CD4-positive, alpha-beta memory T cell (primary cell): ENCODE data around the gene HINT1. TPM values are rescaled to one million over a fixed set of nuclear protein-coding genes. Genes with fewer than 3 reads are reported as not detected.
"Not testable (repeated sequence)": the region's sequence is repeated elsewhere in the genome, so short reads cannot be mapped to it uniquely, and the experiment has no call there.

Source experiments
- CTCF ChIA-PET: fragments of 350-600 bp; sonication (Branson Sonifier 250); formaldehyde crosslinking; loops from one replicate; lab custom pipeline; 2021; ENCODE audit warnings: inconsistent platforms; ENCODE audit not compliant: partially characterized antibody; lab: Charles Lee
- POLR2A ChIA-PET: fragments of 350-600 bp; sonication (Branson Sonifier 250); formaldehyde crosslinking; loops from one replicate; lab custom pipeline; 2021; ENCODE audit not compliant: partially characterized antibody; lab: Charles Lee
- DNase-seq, 5 donors: peaks; one replicate each; pipeline versions ENCODE4 v3.0.0 to v3.0.0-alpha.2; 2020 to 2022; ENCODE audit warnings: mixed read lengths in 1 of 5
- H3K27ac ChIP-seq: one replicate; pipeline ENCODE4 v1.7.0; 2013; ENCODE audit warnings: low read depth, low read length
- H3K27me3 ChIP-seq: 2 replicates; pipeline ENCODE4 v1.7.0; 2013; ENCODE audit warnings: mild to moderate bottlenecking, low read length, moderate library complexity; ENCODE audit not compliant: insufficient read depth
- H3K36me3 ChIP-seq: 2 replicates; pipeline ENCODE4 v1.7.0; 2013; ENCODE audit warnings: mild to moderate bottlenecking, low read length, moderate library complexity; ENCODE audit not compliant: insufficient read depth
- H3K4me1 ChIP-seq: 2 replicates; pipeline ENCODE4 v1.7.0; 2013; ENCODE audit warnings: mild to moderate bottlenecking, low read length, moderate library complexity; ENCODE audit not compliant: insufficient read depth
- H3K4me3 ChIP-seq, 2 donors: one replicate each; pipeline ENCODE4 v1.7.0; 2013; ENCODE audit warnings: low read length in 2 of 2, mild to moderate bottlenecking in 1 of 2
- H3K9me3 ChIP-seq, 2 donors: one replicate each; pipeline ENCODE4 v1.7.0; 2013; ENCODE audit warnings: low read length in 2 of 2, control low read depth in 1 of 2; ENCODE audit not compliant: control insufficient read depth in 1 of 2
- H3K27ac Mint-ChIP-seq, 7 donors: one replicate each; pipeline ENCODE4 v1.8.0; 2020 to 2021; ENCODE audit warnings: mixed read lengths in 7 of 7, mild to moderate bottlenecking in 6 of 7, inconsistent platforms in 3 of 7, moderate library complexity in 3 of 7
- H3K27me3 Mint-ChIP-seq, 2 donors: one replicate each; pipeline ENCODE4 v1.8.0; 2020 to 2021; ENCODE audit warnings: mixed read lengths in 2 of 2
- H3K36me3 Mint-ChIP-seq, 2 donors: one replicate each; pipeline ENCODE4 v1.8.0; 2020 to 2021; ENCODE audit warnings: mixed read lengths in 2 of 2, inconsistent platforms in 1 of 2, mild to moderate bottlenecking in 1 of 2
- H3K4me1 Mint-ChIP-seq, 4 donors: one replicate each; pipeline ENCODE4 v1.8.0; 2020 to 2021; ENCODE audit warnings: mixed read lengths in 4 of 4, mild to moderate bottlenecking in 1 of 4
- H3K4me3 Mint-ChIP-seq, 8 donors: one replicate each; pipeline ENCODE4 v1.8.0; 2020 to 2021; ENCODE audit warnings: mixed read lengths in 8 of 8, mild to moderate bottlenecking in 7 of 8, moderate library complexity in 6 of 8, inconsistent platforms in 3 of 8
- H3K9me3 Mint-ChIP-seq, 8 donors: one replicate each; pipeline ENCODE4 v1.8.0; 2020 to 2021; ENCODE audit warnings: mixed read lengths in 8 of 8, mild to moderate bottlenecking in 5 of 8, inconsistent platforms in 3 of 8, moderate library complexity in 1 of 8
- intact Hi-C: fragments of 100-400 bp; cut with micrococcal nuclease; formaldehyde crosslinking; loops from one replicate; pipeline ENCODE4 v1.15.1; 2023
- polyA plus RNA-seq, 2 donors: library from polyadenylated mRNA; unstranded; fragments of 300-500 nt; fragmentation: Illumina TruSeq; gene quantifications; one replicate each; pipeline ENCODE4 v1.2.3, GENCODE V29; 2021
- total RNA-seq, 2 experiments: library from RNA; stranded (reverse); gene quantifications; one replicate each; pipeline ENCODE4 v1.2.3, GENCODE V29; 2021

Gene HINT1
- total and polyA plus RNA-seq, 4 experiments from 2014 or later = 278 to 559 (median 367) TPM

GRCh38 chr5:131129306-131129705, 35.8 kb downstream of the HINT1 start:
- Histone ChIP-seq H3K27ac (no peak overlapping the region), H3K9me3 (no peaks in the 10 kb centered on the region), H3K27me3 (no peaks in the 10 kb centered on the region), H3K36me3 (no peaks in the 10 kb centered on the region), H3K4me3 (no peak overlapping the region), H3K4me1 (no peaks in the 10 kb centered on the region)
- peaks cover 5 to 20% (median 15%) of the 10 kb centered on the region in 8 donors for H3K9me3 Mint-ChIP-seq
- no peaks in the 10 kb centered on the region for H3K4me1 Mint-ChIP-seq
- POLR2A ChIA-PET = no interaction called here
- intact Hi-C loops = no loop called here
- DNase-seq = no peak
- no peak overlapping the region for H3K4me3 Mint-ChIP-seq
- H3K36me3 Mint-ChIP-seq = peaks cover 0 to 3% of the 10 kb centered on the region in 2 donors
- CTCF ChIA-PET = no interaction called here
- peaks cover 2 to 3% of the 10 kb centered on the region in 2 donors for H3K27me3 Mint-ChIP-seq
- H3K27ac Mint-ChIP-seq = no peak overlapping the region

GRCh38 chr5:131127244-131127643, 37.8 kb downstream of the HINT1 start:
- CTCF ChIA-PET, H3K9me3 ChIP-seq, H3K4me1 Mint-ChIP-seq, H3K36me3 Mint-ChIP-seq, H3K27ac Mint-ChIP-seq, POLR2A ChIA-PET, H3K27me3 Mint-ChIP-seq, intact Hi-C loops, H3K4me3 ChIP-seq, H3K4me1 ChIP-seq, H3K27me3 ChIP-seq, H3K36me3 ChIP-seq, DNase-seq, H3K4me3 Mint-ChIP-seq, H3K27ac ChIP-seq: not testable (repeated sequence)
- peaks cover 5 to 19% (median 15%) of the 10 kb centered on the region in 8 donors for H3K9me3 Mint-ChIP-seq

GRCh38 chr5:131114754-131115153, 50.3 kb downstream of the HINT1 start:
- Histone ChIP-seq H3K27me3 (no peaks in the 10 kb centered on the region), H3K36me3 (no peaks in the 10 kb centered on the region), H3K27ac (no peak overlapping the region), H3K4me3 (no peak overlapping the region), H3K4me1 (peaks cover 2% of the 10 kb centered on the region), H3K9me3 (no peaks in the 10 kb centered on the region)
- peaks cover 0 to 4% (median 0%) of the 10 kb centered on the region in 8 donors for H3K9me3 Mint-ChIP-seq
- no peaks in the 10 kb centered on the region for H3K27me3 Mint-ChIP-seq
- intact Hi-C loops = loop anchor here (5.0 kb wide), 1 partner anchor 917 kb away; no protein-coding TSS in a partner anchor
- ChIA-PET CTCF (interaction anchor here (0.9 to 1.3 kb wide), 2 partner anchors 243 to 246 kb away, joined by 3 to 6 read pairs; no protein-coding TSS in a partner anchor), POLR2A (no interaction called here)
- no peak overlapping the region for H3K4me3 Mint-ChIP-seq
- no peak for DNase-seq
- H3K36me3 Mint-ChIP-seq = no peaks in the 10 kb centered on the region
- peaks cover 0 to 2% (median 1%) of the 10 kb centered on the region in 4 donors for H3K4me1 Mint-ChIP-seq
- no peak overlapping the region for H3K27ac Mint-ChIP-seq

- CTCF ChIA-PET = interaction anchor here (0.7 to 2.6 kb wide), 4 partner anchors 241 to 1341 kb away, joined by 3 to 28 read pairs (median 4); no protein-coding TSS in a partner anchor
- H3K4me1 ChIP-seq = peaks cover 5% of the 10 kb centered on the region
- no peaks in the 10 kb centered on the region for H3K27me3 Mint-ChIP-seq
- no peak overlapping the region for H3K4me3 Mint-ChIP-seq
- H3K36me3 ChIP-seq = no peaks in the 10 kb centered on the region
- no peak for DNase-seq
- H3K36me3 Mint-ChIP-seq = no peaks in the 10 kb centered on the region
- no peak overlapping the region for H3K4me3 ChIP-seq
- POLR2A ChIA-PET = interaction anchor here (0.5 kb wide), 1 partner anchor 420 kb away, joined by 3 read pairs; no protein-coding TSS in a partner anchor
- H3K27ac ChIP-seq = no peak overlapping the region
- H3K27ac Mint-ChIP-seq = no peak overlapping the region
- H3K27me3 ChIP-seq = no peaks in the 10 kb centered on the region
- H3K4me1 Mint-ChIP-seq = peaks cover 0 to 4% (median 3%) of the 10 kb centered on the region in 4 donors
- intact Hi-C loops = loop anchor here (5.0 kb wide), 1 partner anchor 915 kb away; no protein-coding TSS in a partner anchor
- no peaks in the 10 kb centered on the region for H3K9me3 ChIP-seq
- peaks cover 0 to 4% (median 0%) of the 10 kb centered on the region in 8 donors for H3K9me3 Mint-ChIP-seq
These were observed 52.6 kb downstream of the HINT1 start for GRCh38 chr5:131112424-131112823.

- H3K4me1 ChIP-seq = peaks cover 5% of the 10 kb centered on the region
- ChIA-PET POLR2A (no interaction called here), CTCF (interaction anchor here (1.5 to 4.0 kb wide), 3 partner anchors 41 to 1339 kb away, joined by 3 to 56 read pairs (median 20); no protein-coding TSS in a partner anchor)
- H3K4me1 Mint-ChIP-seq = peaks cover 0 to 4% (median 4%) of the 10 kb centered on the region in 4 donors
- H3K9me3 ChIP-seq = no peaks in the 10 kb centered on the region
- no peaks in the 10 kb centered on the region for H3K36me3 Mint-ChIP-seq
- H3K9me3 Mint-ChIP-seq = peaks cover 0 to 2% (median 0%) of the 10 kb centered on the region in 8 donors
- DNase-seq = no peak
- H3K36me3 ChIP-seq = no peaks in the 10 kb centered on the region
- H3K4me3 ChIP-seq = no peak overlapping the region
- peaks cover 0 to 2% of the 10 kb centered on the region in 2 donors for H3K27me3 Mint-ChIP-seq
- no peak overlapping the region for H3K27ac ChIP-seq
- no peak overlapping the region for H3K4me3 Mint-ChIP-seq
- no peak overlapping the region for H3K27ac Mint-ChIP-seq
- no peaks in the 10 kb centered on the region for H3K27me3 ChIP-seq
- intact Hi-C loops = loop anchor here (1.0 to 5.0 kb wide), 4 partner anchors 239 to 1001 kb away; no protein-coding TSS in a partner anchor
These were observed 54.8 kb downstream of the HINT1 start for GRCh38 chr5:131110256-131110594.

GRCh38 chr5:131109540-131110255, 55.4 kb downstream of the HINT1 start:
- no peaks in the 10 kb centered on the region for H3K36me3 ChIP-seq
- peaks cover 0 to 4% (median 4%) of the 10 kb centered on the region in 4 donors for H3K4me1 Mint-ChIP-seq
- no peak overlapping the region for H3K27ac ChIP-seq
- no peak overlapping the region for H3K4me3 ChIP-seq
- no peaks in the 10 kb centered on the region for H3K27me3 ChIP-seq
- H3K4me3 Mint-ChIP-seq = no peak overlapping the region
- H3K27me3 Mint-ChIP-seq = peaks cover 0 to 2% of the 10 kb centered on the region in 2 donors
- H3K9me3 ChIP-seq = no peaks in the 10 kb centered on the region
- ChIA-PET POLR2A (no interaction called here), CTCF (interaction anchor here (0.9 to 4.0 kb wide), 8 partner anchors 40 to 1338 kb away, joined by 3 to 56 read pairs (median 3); no protein-coding TSS in a partner anchor)
- intact Hi-C loops = loop anchor here (1.0 to 5.0 kb wide), 4 partner anchors 238 to 1000 kb away; no protein-coding TSS in a partner anchor
- H3K4me1 ChIP-seq = peaks cover 5% of the 10 kb centered on the region
- peaks cover 0 to 2% (median 0%) of the 10 kb centered on the region in 8 donors for H3K9me3 Mint-ChIP-seq
- H3K27ac Mint-ChIP-seq = no peak overlapping the region
- H3K36me3 Mint-ChIP-seq = no peaks in the 10 kb centered on the region
- peak in 4 of 5 donors; percentile 41 to 58 (median 54) for DNase-seq
